Lung (tissue), 12 donors: ENCODE results near the gene KRT6A. TPM values are rescaled to one million over a fixed set of nuclear protein-coding genes. Genes with fewer than 3 reads are reported as not detected.

Experiments
- ATAC-seq: fragments of 200-7000 bp; cut with Tn5 transposase; one replicate; pipeline ENCODE4 v1.9.1; 2020; ENCODE audit warnings: moderate number of reproducible peaks; ENCODE audit not compliant: insufficient read depth, low FRiP score
- DNase-seq, 3 donors: peaks; one replicate each; pipeline ENCODE4 v3.0.0-alpha.2; 2013 to 2017
- H3K27ac ChIP-seq, 2 donors: one replicate each; pipeline ENCODE4 v1.5.1; 2013; ENCODE audit warnings: mild to moderate bottlenecking in 2 of 2, moderate library complexity in 2 of 2, control low read depth in 1 of 2, inconsistent platforms in 1 of 2, low read depth in 1 of 2, low read length in 1 of 2
- H3K27me3 ChIP-seq, 3 donors: one replicate each; pipeline ENCODE4 v1.5.1; 2013; ENCODE audit warnings: low read length in 2 of 3; ENCODE audit not compliant: control insufficient read depth in 3 of 3, insufficient read depth in 3 of 3
- H3K36me3 ChIP-seq, 4 donors: one replicate each; pipeline ENCODE4 v1.5.1; 2013; ENCODE audit warnings: low read length in 4 of 4, mild to moderate bottlenecking in 1 of 4, moderate library complexity in 1 of 4; ENCODE audit not compliant: control insufficient read depth in 4 of 4, insufficient read depth in 4 of 4
- H3K4me1 ChIP-seq, 5 donors: one replicate each; pipeline ENCODE4 v1.5.1; 2013; ENCODE audit warnings: low read length in 5 of 5, mild to moderate bottlenecking in 2 of 5, moderate library complexity in 1 of 5; ENCODE audit not compliant: control insufficient read depth in 5 of 5, insufficient read depth in 5 of 5
- H3K4me3 ChIP-seq: one replicate; pipeline ENCODE4 v1.5.1; 2013; ENCODE audit warnings: mild to moderate bottlenecking, control low read depth, moderate library complexity
- H3K9ac ChIP-seq, 2 donors: one replicate each; pipeline ENCODE4 v1.5.1; 2013; ENCODE audit warnings: low read length in 2 of 2, control low read depth in 1 of 2; ENCODE audit not compliant: insufficient read depth in 1 of 2
- H3K9me3 ChIP-seq, 4 donors: one replicate each; pipeline ENCODE4 v1.5.1; 2013; ENCODE audit warnings: low read length in 3 of 4, mild to moderate bottlenecking in 1 of 4, moderate library complexity in 1 of 4; ENCODE audit not compliant: control insufficient read depth in 4 of 4, insufficient read depth in 3 of 4
- WGBS, 2 donors: extraction: QIAGEN DNeasy Blood & Tissue Kit; methylation state at CpG; one replicate each; pipeline ENCODE4 v1.1.7; 2013; 5-methylcytosine and 5-hydroxymethylcytosine counted together
- polyA plus RNA-seq, 2 donors: library from polyadenylated mRNA; stranded (reverse); fragments of 200-250 nt; gene quantifications; one replicate each; pipeline ENCODE4 v1.2.1, GENCODE V29; 2013
- total RNA-seq, 2 donors: library from RNA; depleted of rRNA in 1 of 2; stranded (reverse); fragments of >200 nt in 1 of 2; gene quantifications; one replicate each; pipeline ENCODE4 v1.2.1, GENCODE V29; 2014 to 2021
- TF ChIP-seq, protein P1 (sequence below): IDR thresholded peaks from 2 replicates; pipeline ENCODE4 v1.5.1; 2012; ENCODE audit warnings: mild to moderate bottlenecking; ENCODE audit errors: control extremely low read depth, extremely low read depth
- donor health status: control.
- donor health status: control.
- donor health status: Bipolar disorder and iron deficiency.
- donor health status: healthy.
- donor health status: DM: yes; HTN: yes; CAD: no.

Gene KRT6A
- total and polyA plus RNA-seq, 4 donors: 0.65 to 46.8 (median 7.3) TPM

DNA sequence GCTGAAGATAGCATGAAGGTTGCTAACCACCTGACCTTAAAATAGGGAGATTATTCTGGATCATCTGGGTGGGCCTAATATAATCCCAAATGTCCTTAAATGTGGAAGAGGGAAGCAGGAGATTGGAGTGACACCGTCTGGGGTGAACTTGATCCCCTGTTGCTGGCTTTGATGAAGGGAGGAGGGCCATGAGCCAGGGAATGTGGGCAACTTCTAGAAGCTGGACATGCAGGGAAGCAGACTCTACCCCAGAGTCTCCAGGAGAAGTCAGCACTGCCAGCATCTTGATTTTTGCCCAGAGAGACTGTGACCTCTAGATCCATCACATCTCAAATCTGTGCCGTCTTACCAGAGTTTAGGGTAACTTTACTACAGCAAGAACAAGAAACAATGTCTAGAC is 36.4 kb upstream of the KRT6A start:
- no peak overlapping the region for H3K27ac ChIP-seq
- H3K27me3 ChIP-seq: no peaks in the 10 kb centered on the region
- H3K9me3 ChIP-seq: no peaks in the 10 kb centered on the region
- no peak overlapping the region for H3K4me3 ChIP-seq
- TF ChIP-seq, protein P1, sequence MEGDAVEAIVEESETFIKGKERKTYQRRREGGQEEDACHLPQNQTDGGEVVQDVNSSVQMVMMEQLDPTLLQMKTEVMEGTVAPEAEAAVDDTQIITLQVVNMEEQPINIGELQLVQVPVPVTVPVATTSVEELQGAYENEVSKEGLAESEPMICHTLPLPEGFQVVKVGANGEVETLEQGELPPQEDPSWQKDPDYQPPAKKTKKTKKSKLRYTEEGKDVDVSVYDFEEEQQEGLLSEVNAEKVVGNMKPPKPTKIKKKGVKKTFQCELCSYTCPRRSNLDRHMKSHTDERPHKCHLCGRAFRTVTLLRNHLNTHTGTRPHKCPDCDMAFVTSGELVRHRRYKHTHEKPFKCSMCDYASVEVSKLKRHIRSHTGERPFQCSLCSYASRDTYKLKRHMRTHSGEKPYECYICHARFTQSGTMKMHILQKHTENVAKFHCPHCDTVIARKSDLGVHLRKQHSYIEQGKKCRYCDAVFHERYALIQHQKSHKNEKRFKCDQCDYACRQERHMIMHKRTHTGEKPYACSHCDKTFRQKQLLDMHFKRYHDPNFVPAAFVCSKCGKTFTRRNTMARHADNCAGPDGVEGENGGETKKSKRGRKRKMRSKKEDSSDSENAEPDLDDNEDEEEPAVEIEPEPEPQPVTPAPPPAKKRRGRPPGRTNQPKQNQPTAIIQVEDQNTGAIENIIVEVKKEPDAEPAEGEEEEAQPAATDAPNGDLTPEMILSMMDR: no peak
- no peak for DNase-seq
- no peaks in the 10 kb centered on the region for H3K36me3 ChIP-seq
- peaks cover 0 to 1% (median 0%) of the 10 kb centered on the region in 5 donors for H3K4me1 ChIP-seq
- no peak overlapping the region for H3K9ac ChIP-seq
- WGBS, 2 donors: 89 to 90% methylated on average over 2 of the region's 2 CpGs
- no peak for ATAC-seq

DNA sequence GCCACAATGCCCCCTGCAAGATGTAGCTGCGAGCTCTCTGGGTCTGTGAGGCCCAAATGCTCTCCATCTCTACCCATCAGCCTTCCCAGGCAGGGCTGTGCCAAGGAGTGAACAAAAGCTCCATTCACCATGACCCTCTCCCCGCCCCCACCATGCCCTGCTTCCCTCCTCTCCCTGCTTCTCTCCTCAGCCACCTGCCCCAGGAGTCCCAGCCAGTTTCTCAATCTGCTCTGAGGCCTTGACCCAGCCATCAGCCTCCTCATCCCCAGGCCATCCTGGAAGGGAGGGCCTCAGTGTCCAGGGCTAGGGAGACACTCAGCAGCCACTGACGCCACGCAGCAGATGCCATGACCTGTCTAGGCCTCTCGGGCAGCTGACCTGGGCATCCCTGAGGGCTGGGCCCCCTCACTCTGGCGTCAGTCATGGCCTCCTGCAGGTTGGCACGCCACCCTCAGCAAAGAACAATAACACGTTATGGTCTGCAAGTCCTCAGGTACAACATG is 35.6 kb upstream of the KRT6A start:
- Histone ChIP-seq H3K4me3 (no peak overlapping the region), H3K9me3 (no peaks in the 10 kb centered on the region), H3K9ac (no peak overlapping the region), H3K36me3 (no peaks in the 10 kb centered on the region), H3K4me1 (peaks cover 0 to 4% (median 0%) of the 10 kb centered on the region in 5 donors), H3K27me3 (no peaks in the 10 kb centered on the region), H3K27ac (no peak overlapping the region)
- WGBS, 2 donors: 86 to 93% methylated on average over 7 to 8 of the region's 8 CpGs
- no peak for ATAC-seq
- TF ChIP-seq, protein P1: no peak
- no peak for DNase-seq

- no peaks in the 10 kb centered on the region for H3K9me3 ChIP-seq
- TF ChIP-seq, protein P1: no peak
- WGBS, 2 donors: 61 to 64% methylated on average over 4 of the region's 4 CpGs
- no peak overlapping the region for H3K27ac ChIP-seq
- H3K9ac ChIP-seq: no peak overlapping the region
- no peaks in the 10 kb centered on the region for H3K36me3 ChIP-seq
- peaks cover 0 to 4% (median 0%) of the 10 kb centered on the region in 5 donors for H3K4me1 ChIP-seq
- DNase-seq (no peak), ATAC-seq (no peak)
- no peak overlapping the region for H3K4me3 ChIP-seq
- H3K27me3 ChIP-seq: no peaks in the 10 kb centered on the region
These were observed 34.2 kb upstream of the KRT6A start for GRCh38 chr12:52527121-52527800.
